HepG2 (cell line): ENCODE results near the gene ZBTB20.

Experiments
- ARNT2 ChIP-seq: sonication (generic); formaldehyde crosslinking; IDR thresholded peaks from 2 replicates; pipeline ENCODE4 v1.8.0; 2022; ENCODE audit warnings: mild to moderate bottlenecking, low read depth, missing genetic modification reagents, moderate library complexity
- CCAR2 ChIP-seq: fragments of 200-400 bp; formaldehyde crosslinking; optimal IDR thresholded peaks from 2 replicates; pipeline ENCODE3; 2018; ENCODE audit warnings: low read depth, mild to moderate bottlenecking, low read length, moderate library complexity
- CHD4 ChIP-seq: fragments of 200-600 bp; sonication (generic); IDR thresholded peaks from 2 replicates; pipeline ENCODE4 v1.7.0; 2017; ENCODE audit warnings: mild to moderate bottlenecking, low read length, borderline replicate concordance
- ELK4 ChIP-seq: sonication (generic); formaldehyde crosslinking; IDR thresholded peaks from 2 replicates; pipeline ENCODE4 v1.9.0; 2021; ENCODE audit warnings: missing genetic modification reagents, borderline replicate concordance
- ZNF839 ChIP-seq: sonication (generic); formaldehyde crosslinking; IDR thresholded peaks from 2 replicates; pipeline ENCODE4 v1.4.0; 2020; ENCODE audit warnings: missing genetic modification reagents, mild to moderate bottlenecking, borderline replicate concordance

DNA sequence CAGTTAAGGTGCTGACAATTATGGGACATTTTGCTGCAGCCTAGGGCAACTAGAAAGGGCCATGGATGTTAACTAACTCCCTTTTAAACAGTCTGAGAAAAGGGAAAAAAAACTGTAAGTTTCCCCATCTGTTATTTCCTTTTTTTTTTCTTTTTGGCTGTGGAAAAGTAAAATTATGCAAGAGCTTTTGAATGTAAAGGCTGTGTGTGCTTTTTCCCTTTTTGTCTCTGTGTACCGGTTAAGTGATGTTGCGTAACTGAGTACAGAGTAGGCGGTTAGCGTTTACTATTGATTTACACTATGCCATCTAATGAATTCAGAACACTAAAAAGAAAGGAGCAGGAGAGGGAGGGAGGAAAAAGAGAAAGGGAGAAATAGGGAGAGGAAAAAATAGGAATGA lies 449.7 kb downstream of the ZBTB20 start:
- TF ChIP-seq ELK4 (CRISPR knock-in tag) (no peak), ZNF839 (CRISPR knock-in tag) (no peak), CCAR2 (no peak), ARNT2 (no peak), CHD4 (no peak)
